ENCODE measurements around the gene UCN.

DNA sequence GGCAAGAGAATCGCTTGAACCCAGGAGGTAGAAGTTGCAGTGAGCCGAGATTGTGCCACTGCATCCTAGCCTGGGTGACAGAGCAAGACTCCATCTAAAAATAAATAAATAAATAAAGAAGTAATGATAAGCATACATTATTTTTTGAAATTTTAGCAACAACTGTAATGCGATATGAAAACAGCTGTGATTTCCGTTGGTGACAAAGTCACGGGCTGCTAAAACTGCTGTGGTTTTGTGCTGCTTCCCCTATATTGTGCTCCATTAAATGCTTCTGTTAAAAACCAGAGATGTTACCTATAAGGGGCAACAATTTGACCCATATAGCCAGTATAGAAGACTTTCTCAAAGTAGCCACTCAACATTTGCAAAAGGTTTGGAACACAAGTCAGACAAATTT is 17.7 kb downstream of the UCN start:
- TF ChIP-seq, protein P1, sequence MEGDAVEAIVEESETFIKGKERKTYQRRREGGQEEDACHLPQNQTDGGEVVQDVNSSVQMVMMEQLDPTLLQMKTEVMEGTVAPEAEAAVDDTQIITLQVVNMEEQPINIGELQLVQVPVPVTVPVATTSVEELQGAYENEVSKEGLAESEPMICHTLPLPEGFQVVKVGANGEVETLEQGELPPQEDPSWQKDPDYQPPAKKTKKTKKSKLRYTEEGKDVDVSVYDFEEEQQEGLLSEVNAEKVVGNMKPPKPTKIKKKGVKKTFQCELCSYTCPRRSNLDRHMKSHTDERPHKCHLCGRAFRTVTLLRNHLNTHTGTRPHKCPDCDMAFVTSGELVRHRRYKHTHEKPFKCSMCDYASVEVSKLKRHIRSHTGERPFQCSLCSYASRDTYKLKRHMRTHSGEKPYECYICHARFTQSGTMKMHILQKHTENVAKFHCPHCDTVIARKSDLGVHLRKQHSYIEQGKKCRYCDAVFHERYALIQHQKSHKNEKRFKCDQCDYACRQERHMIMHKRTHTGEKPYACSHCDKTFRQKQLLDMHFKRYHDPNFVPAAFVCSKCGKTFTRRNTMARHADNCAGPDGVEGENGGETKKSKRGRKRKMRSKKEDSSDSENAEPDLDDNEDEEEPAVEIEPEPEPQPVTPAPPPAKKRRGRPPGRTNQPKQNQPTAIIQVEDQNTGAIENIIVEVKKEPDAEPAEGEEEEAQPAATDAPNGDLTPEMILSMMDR (conservative IDR thresholded peaks at IDR 0.05; ENCODE audit: low read depth, low read length) = no peak
- no peak for TF ChIP-seq RCOR1 (IDR thresholded peaks at IDR 0.05; ENCODE audit: insufficient replicate concordance, low read length)

Measured in IMR-90 (cell line).